Measurements from ENCODE around the gene SYNCRIP. TPM values are rescaled to one million over a fixed set of nuclear protein-coding genes. Genes with fewer than 3 reads are reported as not detected.

Gene SYNCRIP
- total and polyA plus RNA-seq, 2 of the 13 experiments (the other 11 are each of a cell fraction or from before 2014, with no cell fraction given): 8.1 to 112 TPM

DNA sequence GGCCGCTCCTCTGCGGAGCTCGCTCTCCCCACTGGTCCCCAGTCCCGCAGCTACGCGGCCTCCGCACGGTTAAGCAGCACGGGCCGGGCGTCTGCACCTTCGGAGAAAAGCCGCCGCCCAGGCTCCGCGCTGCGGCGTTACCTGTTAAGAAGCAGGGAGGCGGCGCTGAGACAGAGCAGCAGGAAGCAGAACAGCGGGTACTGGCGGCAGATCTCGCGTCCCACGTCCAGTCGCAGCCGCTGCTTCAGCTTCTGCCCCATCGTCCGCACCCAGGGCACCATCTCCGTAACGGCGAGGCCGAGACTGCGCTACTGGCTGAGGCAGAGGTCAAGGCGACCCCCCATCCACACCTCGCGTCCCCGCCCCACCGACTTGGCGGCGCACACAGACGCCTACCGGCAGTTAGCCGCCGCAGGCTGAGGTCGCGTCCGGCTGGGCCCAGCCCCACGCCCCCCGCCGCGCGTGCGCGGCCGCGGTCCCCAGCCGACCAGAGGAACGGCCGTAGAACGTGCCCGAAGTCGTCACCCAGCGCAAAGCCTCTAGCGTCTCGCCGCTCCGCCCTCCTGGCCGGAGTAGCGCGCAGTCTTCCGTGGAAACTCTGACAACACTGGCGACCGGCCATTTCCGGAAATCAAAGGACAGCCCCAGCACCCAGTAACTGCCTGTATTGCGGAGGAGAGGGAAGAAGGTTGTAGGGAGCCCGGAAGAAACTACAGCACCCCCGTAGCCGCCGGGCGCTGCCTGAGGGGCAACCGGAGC is 49.1 kb downstream of the SYNCRIP start, which contains the start of gene SNX14 (continued):
- TF ChIP-seq ZNF142 (CRISPR knock-in tag; IDR thresholded peaks at IDR 0.05) (peak; percentile 84), ZSCAN25 (CRISPR knock-in tag; IDR thresholded peaks at IDR 0.05) (peak; percentile 62), NCOA2 (CRISPR knock-in tag; IDR thresholded peaks at IDR 0.05) (0 out of 2 replicates have a peak, but pooled peaks have one; percentile 22), ZNF770 (CRISPR knock-in tag; IDR thresholded peaks at IDR 0.05) (0 out of 2 replicates have a peak, but pooled peaks have one; percentile 33), ZNF331 (CRISPR knock-in tag; IDR thresholded peaks at IDR 0.05) (peak; percentile 69; the same call in 1 of the 2 replicates), ZNF230 (CRISPR knock-in tag; IDR thresholded peaks at IDR 0.05) (peak; percentile 77; the same call in 1 of the 2 replicates), GZF1 (CRISPR knock-in tag; IDR thresholded peaks at IDR 0.05) (no peak), ZC3H13 (CRISPR knock-in tag; IDR thresholded peaks at IDR 0.05) (peak; percentile 74), AHDC1 (CRISPR knock-in tag; IDR thresholded peaks at IDR 0.05; ENCODE audit: borderline replicate concordance) (peak; percentile 49; the same call in 1 of the 2 replicates), KDM3A (CRISPR knock-in tag; IDR thresholded peaks at IDR 0.05; ENCODE audit: low read depth) (no peak)
- TF ChIP-seq, protein P1, sequence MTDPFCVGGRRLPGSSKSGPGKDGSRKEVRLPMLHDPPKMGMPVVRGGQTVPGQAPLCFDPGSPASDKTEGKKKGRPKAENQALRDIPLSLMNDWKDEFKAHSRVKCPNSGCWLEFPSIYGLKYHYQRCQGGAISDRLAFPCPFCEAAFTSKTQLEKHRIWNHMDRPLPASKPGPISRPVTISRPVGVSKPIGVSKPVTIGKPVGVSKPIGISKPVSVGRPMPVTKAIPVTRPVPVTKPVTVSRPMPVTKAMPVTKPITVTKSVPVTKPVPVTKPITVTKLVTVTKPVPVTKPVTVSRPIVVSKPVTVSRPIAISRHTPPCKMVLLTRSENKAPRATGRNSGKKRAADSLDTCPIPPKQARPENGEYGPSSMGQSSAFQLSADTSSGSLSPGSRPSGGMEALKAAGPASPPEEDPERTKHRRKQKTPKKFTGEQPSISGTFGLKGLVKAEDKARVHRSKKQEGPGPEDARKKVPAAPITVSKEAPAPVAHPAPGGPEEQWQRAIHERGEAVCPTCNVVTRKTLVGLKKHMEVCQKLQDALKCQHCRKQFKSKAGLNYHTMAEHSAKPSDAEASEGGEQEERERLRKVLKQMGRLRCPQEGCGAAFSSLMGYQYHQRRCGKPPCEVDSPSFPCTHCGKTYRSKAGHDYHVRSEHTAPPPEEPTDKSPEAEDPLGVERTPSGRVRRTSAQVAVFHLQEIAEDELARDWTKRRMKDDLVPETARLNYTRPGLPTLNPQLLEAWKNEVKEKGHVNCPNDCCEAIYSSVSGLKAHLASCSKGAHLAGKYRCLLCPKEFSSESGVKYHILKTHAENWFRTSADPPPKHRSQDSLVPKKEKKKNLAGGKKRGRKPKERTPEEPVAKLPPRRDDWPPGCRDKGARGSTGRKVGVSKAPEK (CRISPR knock-in tag; IDR thresholded peaks at IDR 0.05; ENCODE audit: borderline replicate concordance): no peak

Measured in HepG2 (cell line).